Measurements from ENCODE around the gene LRRC37A2.
"Not testable (repeated sequence)": the region's sequence is repeated elsewhere in the genome, so short reads cannot be mapped to it uniquely, and the experiment has no call there.

LRRC37A2 gene

DNA sequence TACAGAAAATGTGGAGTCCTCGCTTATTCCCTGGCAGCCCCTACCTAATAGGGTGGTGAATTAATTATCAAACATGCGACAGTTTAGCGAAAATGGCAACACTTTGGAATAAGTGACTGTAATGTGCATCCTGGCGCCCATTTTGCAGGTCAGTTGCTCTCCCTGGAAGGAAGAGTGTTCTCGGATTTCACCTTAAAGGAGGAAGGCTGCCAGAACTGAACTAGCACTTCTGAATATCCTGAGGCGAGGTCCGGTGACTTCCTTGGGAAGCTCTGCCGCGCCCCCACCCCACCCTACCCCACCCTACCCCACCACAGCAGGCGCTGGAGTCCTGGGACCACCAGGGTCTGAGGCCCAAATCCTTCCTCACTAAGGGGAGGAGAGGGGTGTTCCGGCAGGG lies at the start of gene LRRC37A2:
LRRC37A2 (plus strand) TSS at position 301 of the 400 bp plus-strand sequence. CDS start 245 bp downstream, outside the sequence.
- not testable (repeated sequence) for DNase-seq (ENCODE audit: low read depth, low spot score); H3K36me3 ChIP-seq (ENCODE audit: insufficient read depth, low read length); H3K27ac ChIP-seq; H3K4me3 ChIP-seq; H3K9me3 ChIP-seq (ENCODE audit: low read depth, low read length); H3K9ac ChIP-seq (ENCODE audit: insufficient read length)

DNA sequence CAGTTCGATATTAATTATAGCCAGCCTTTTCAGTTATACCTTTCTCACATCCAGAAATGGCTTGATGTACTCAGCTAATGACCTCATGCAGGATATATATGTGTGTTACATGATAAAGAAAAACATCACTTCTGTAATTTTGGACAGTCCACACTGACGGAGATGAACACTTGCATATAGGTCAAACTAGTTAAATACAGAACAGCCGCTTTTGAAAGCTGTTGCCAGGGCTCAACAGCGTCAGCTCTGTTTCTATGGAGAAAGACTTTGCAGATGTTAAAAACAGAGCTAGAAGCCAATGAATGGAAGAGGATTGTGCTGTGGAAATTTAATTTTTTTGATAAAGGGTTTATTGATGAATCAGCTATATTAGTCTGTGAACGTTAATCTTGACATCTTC lies 44.6 kb upstream of the LRRC37A2 start:
- H3K9ac ChIP-seq (ENCODE audit: insufficient read length); H3K36me3 ChIP-seq (ENCODE audit: insufficient read depth, low read length); H3K9me3 ChIP-seq (ENCODE audit: low read depth, low read length); H3K4me3 ChIP-seq; DNase-seq (ENCODE audit: low read depth, low spot score); H3K27ac ChIP-seq: not testable (repeated sequence)

DNA sequence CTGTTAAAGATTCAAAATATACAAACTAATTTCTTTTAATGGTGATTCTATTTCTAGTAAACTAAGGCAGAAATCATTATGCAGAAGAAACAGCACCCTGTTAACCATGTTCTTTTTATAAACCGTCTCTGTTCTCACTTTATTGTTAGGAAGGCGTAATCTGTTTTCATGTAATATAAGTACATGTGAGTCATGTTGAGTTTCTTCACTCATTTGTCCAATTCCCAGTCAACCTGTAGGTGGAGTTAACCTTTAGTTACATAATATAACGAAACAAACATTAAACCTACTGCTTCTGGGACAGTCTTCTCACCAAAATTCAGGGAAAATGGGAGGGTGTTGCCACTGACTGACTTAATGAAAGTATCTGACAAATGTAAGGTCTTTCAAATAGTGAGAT lies 37.8 kb upstream of the LRRC37A2 start:
- not testable (repeated sequence) for H3K27ac ChIP-seq; DNase-seq (ENCODE audit: low read depth, low spot score); H3K9ac ChIP-seq (ENCODE audit: insufficient read length); H3K36me3 ChIP-seq (ENCODE audit: insufficient read depth, low read length); H3K4me3 ChIP-seq; H3K9me3 ChIP-seq (ENCODE audit: low read depth, low read length)

DNA sequence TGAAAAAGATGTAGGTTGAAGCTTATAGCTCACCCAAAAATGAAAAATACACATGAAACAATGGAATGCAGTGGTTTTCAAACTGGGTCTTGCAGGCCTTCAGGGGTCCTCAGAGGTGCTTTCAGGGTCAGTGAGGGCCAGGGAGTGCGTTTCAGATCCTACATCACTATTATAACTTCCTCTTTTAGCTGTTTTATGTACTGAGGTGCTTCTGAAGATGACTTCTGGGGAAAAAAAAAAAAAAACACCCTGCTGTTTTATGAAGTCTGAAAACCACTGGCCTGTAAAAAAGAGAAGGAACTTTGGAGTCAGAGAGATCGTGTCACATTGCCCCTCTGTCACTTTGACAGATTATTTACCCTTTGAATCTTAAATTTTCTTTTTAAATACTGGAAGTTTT lies 36.7 kb upstream of the LRRC37A2 start:
- not testable (repeated sequence) for H3K4me3 ChIP-seq; DNase-seq (ENCODE audit: low read depth, low spot score); H3K9ac ChIP-seq (ENCODE audit: insufficient read length); H3K36me3 ChIP-seq (ENCODE audit: insufficient read depth, low read length); H3K27ac ChIP-seq; H3K9me3 ChIP-seq (ENCODE audit: low read depth, low read length)

DNA sequence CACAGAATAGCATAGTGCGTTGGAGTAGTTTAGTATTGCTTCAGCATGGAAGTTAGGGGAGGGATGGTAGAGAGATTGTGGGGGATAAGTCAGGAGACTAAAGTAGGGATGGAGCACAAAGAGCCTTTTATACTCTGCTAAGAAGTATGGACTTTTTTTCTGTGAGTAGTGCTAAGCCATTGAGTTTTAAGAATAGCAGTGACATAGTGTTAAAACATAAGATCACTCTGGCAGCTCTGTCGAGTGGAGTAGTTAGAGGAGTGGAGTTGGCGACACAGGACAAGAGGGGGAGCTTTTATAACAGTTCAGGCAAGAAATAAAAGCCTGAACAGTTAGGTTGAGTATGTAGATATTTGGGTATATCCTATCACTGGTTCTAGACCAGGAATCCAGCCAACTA lies 33.4 kb upstream of the LRRC37A2 start:
- not testable (repeated sequence) for DNase-seq (ENCODE audit: low read depth, low spot score); H3K9ac ChIP-seq (ENCODE audit: insufficient read length); H3K9me3 ChIP-seq (ENCODE audit: low read depth, low read length); H3K27ac ChIP-seq; H3K36me3 ChIP-seq (ENCODE audit: insufficient read depth, low read length); H3K4me3 ChIP-seq

DNA sequence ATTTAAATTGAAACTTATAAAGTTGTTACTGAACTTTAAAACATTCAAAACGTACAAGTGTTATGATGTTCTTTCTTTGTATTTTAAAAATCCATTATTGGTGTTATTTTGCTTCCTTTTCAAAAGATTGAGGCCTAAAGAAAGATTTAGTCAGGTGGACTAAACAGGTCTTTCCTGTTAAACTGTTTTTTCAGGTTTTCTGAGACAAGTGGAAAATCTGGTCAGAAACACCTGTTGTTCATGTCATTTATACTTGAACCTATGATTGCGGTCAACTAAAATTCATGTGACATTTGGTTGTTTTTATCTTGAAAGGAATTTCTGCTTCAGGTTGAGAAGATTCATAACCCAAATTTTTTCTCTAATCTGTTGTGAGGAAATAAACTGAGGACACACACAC lies 31.0 kb upstream of the LRRC37A2 start:
- not testable (repeated sequence) for DNase-seq (ENCODE audit: low read depth, low spot score); H3K9me3 ChIP-seq (ENCODE audit: low read depth, low read length); H3K9ac ChIP-seq (ENCODE audit: insufficient read length); H3K36me3 ChIP-seq (ENCODE audit: insufficient read depth, low read length); H3K27ac ChIP-seq; H3K4me3 ChIP-seq

DNA sequence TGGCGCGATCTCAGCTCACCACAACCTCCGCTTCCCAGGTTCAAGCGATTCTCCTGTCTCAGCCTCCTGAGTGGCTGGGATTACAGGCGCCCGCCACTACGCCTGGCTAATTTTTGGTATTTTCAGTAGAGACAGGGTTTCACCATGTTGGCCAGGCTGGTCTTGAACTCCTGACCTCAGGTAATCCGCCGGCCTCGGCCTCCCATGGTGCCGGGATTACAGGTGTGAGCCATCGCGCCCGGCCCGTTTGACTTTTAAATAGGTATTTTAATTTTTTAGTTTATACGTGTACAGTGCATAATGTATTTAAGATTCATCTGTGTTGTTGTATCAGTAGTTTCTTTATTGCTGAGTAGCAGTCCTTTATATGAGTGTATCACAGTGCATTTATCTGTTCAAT lies 20.2 kb upstream of the LRRC37A2 start:
- H3K9me3 ChIP-seq (ENCODE audit: low read depth, low read length); H3K9ac ChIP-seq (ENCODE audit: insufficient read length); DNase-seq (ENCODE audit: low read depth, low spot score); H3K36me3 ChIP-seq (ENCODE audit: insufficient read depth, low read length); H3K4me3 ChIP-seq; H3K27ac ChIP-seq: not testable (repeated sequence)

DNA sequence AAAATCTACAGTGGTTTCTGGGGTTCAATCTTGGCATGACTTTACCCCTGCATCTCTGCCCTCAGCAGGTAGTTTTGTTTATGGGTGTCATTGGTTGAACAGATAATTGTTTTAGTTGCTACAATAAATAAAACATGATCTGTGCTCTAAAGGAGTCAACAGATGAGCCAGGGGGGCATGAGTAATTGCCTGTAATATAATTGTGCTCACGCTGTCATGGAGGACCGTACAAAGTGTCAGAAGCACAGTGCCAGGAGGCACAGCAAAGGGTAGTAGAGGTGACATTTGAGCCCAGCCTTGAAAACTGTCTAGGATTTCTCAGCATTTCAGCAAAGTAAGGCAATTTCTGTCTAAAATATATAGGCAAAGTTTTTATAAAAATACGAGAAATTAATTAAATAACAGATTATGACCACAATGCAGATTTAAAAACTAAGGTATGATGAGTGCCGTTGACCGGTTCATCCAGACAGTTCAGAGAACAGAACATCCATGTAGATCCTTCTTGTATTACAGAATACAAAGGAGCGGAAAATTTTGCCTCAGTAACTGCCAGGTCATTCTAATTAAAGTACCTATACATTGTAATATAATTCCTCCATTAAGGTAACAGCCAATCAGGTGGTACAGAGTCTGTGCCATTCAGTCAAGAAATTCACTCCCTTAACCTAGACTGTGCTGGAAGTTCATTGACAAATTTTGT lies 12.7 kb upstream of the LRRC37A2 start:
- H3K27ac ChIP-seq; H3K36me3 ChIP-seq (ENCODE audit: insufficient read depth, low read length); H3K9me3 ChIP-seq (ENCODE audit: low read depth, low read length); DNase-seq (ENCODE audit: low read depth, low spot score); H3K9ac ChIP-seq (ENCODE audit: insufficient read length); H3K4me3 ChIP-seq: not testable (repeated sequence)

DNA sequence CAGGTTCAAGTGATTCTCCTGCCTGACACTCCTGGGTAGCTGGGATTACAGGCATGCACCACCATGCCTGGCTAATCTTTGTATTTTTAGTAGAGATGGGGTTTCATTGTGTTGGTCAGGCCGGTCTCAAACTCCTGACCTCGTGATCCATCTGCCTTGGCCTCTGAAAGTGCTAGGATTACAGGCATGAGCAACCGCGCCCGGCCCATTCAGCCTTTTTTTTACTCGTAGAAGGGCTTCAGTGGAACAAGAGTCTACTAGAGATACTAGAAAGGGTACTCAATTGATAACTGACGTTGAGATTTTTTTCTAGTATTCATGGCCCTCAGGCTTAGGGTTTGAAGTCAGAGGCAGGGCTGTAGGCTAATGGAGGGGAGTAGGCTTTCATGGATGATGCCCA lies 6.4 kb upstream of the LRRC37A2 start:
- not testable (repeated sequence) for DNase-seq (ENCODE audit: low read depth, low spot score); H3K36me3 ChIP-seq (ENCODE audit: insufficient read depth, low read length)

DNA sequence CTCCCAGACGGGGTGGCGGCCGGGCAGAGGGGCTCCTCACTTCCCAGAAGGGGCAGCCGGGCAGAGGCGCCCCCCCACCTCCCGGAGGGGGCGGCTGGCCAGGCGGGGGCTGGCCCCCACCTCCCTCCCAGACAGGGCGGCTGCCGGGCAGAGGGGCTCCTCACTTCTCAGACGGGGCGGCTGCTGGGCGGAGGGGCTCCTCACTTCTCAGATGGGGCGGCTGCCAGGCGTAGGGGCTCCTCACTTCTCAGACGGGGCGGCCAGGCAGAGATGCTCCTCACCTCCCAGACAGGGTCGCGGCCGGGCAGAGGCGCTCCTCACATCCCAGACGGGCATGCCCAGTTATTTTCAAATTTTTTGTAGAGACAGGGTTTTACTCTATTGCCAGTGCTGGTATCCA lies 22.4 kb downstream of the LRRC37A2 start:
- not testable (repeated sequence) for H3K27ac ChIP-seq; H3K4me3 ChIP-seq; H3K36me3 ChIP-seq (ENCODE audit: insufficient read depth, low read length); DNase-seq (ENCODE audit: low read depth, low spot score); H3K9ac ChIP-seq (ENCODE audit: insufficient read length); H3K9me3 ChIP-seq (ENCODE audit: low read depth, low read length)

More for the DNA sequence above, 6.4 kb upstream of the LRRC37A2 start:
- H3K9ac ChIP-seq (ENCODE audit: insufficient read length); H3K9me3 ChIP-seq (ENCODE audit: low read depth, low read length); H3K4me3 ChIP-seq; H3K27ac ChIP-seq: not testable (repeated sequence)

DNA sequence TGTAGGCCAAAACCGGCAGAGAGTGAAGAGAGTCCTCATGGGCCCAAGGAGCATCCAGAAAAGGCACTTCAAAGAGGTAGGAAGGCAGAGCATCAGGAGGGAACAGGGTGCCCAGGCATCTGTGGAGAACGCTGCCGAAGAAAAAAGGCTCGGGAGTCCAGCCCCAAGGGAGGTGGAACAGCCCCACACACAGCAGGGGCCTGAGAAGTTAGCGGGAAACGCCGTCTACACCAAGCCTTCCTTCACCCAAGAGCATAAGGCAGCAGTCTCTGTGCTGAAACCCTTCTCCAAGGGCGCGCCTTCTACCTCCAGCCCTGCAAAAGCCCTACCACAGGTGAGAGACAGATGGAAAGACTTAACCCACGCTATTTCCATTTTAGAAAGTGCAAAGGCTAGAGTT lies 36.3 kb downstream of the LRRC37A2 start:
- H3K9me3 ChIP-seq (ENCODE audit: low read depth, low read length); H3K36me3 ChIP-seq (ENCODE audit: insufficient read depth, low read length); H3K9ac ChIP-seq (ENCODE audit: insufficient read length); DNase-seq (ENCODE audit: low read depth, low spot score); H3K27ac ChIP-seq; H3K4me3 ChIP-seq: not testable (repeated sequence)

DNA sequence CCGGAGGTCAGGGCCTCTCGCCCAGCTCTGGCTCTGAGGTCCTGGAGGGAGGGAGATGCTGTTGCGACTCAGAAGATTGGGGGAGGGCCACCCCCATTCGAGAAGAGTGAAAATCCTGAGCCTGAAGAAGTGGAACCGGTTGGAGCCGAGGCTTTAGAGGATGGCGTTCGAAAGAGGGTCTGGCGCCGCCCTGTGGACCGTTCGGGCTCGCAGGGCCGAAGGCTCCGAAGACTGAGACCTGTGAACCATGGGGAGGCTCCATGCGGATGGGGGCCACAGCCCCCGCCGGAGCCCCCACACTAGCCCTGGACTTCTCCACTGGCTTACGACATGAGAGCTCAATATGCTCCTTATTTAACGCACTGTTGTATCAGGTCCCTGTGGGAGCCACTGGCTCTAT lies 46.9 kb downstream of the LRRC37A2 start:
- not testable (repeated sequence) for H3K9ac ChIP-seq (ENCODE audit: insufficient read length); H3K27ac ChIP-seq; H3K4me3 ChIP-seq; H3K9me3 ChIP-seq (ENCODE audit: low read depth, low read length); H3K36me3 ChIP-seq (ENCODE audit: insufficient read depth, low read length); DNase-seq (ENCODE audit: low read depth, low spot score)

DNA sequence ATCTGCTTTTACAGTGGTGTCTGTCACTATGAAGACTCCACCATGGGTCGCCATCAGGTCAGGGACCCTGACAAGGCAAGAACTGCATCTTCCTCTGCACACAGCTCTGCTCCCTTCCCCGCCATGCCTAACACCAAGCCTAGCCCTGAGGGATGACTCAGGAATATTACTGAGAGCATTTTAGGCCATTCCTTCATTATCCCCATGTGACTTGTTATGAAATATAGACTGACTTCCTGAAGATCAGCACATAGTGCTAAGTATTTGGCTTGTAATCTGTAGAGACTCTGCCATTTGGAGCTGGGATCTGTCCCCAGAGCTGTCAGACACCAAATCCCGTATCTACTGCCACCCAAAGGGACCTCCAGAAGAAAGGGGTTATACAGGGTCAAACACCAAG lies 47.8 kb downstream of the LRRC37A2 start:
- H3K4me3 ChIP-seq; H3K36me3 ChIP-seq (ENCODE audit: insufficient read depth, low read length); H3K9me3 ChIP-seq (ENCODE audit: low read depth, low read length); H3K27ac ChIP-seq; DNase-seq (ENCODE audit: low read depth, low spot score); H3K9ac ChIP-seq (ENCODE audit: insufficient read length): not testable (repeated sequence)

DNA sequence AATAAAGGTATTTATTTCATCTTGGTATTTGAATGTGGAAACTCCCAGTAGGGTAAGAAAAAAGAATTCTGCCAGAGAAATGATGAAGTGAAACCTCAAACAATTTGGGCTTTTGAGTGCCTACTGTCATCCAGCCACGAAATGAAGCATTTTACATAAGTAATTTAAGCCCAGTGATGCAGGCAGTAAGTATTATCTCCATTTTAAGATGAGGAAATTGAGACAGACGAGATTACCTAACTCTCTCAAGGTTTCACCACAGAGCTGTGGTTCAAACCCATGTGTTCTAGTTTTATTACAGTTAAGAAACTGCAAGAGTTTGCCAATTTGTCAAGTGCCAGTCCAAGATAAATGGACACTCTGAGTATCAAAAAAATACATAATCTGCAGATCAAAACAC lies 54.0 kb downstream of the LRRC37A2 start:
- not testable (repeated sequence) for H3K9me3 ChIP-seq (ENCODE audit: low read depth, low read length); H3K4me3 ChIP-seq; H3K27ac ChIP-seq; DNase-seq (ENCODE audit: low read depth, low spot score); H3K36me3 ChIP-seq (ENCODE audit: insufficient read depth, low read length); H3K9ac ChIP-seq (ENCODE audit: insufficient read length)

DNA sequence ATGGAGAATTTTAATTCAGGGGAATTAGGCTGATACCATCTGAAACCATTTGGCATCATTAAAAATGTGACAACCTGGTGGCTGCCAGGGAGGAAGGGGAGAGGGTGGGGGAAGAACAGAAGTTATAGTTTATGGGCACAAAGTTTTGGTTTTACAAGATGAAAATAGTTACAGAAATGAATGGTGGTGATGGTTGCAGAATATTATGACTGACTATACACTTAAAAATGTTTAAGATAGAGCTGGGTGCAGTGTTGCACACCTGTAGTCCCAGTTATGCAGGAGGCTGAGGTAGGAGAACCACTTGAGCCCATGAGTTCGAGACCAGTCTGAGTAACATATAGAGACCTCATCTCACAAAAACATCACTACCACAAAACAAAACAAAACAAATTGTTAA lies 54.7 kb downstream of the LRRC37A2 start:
- not testable (repeated sequence) for H3K9me3 ChIP-seq (ENCODE audit: low read depth, low read length); DNase-seq (ENCODE audit: low read depth, low spot score); H3K36me3 ChIP-seq (ENCODE audit: insufficient read depth, low read length); H3K4me3 ChIP-seq; H3K27ac ChIP-seq; H3K9ac ChIP-seq (ENCODE audit: insufficient read length)
